Measurements from ENCODE around the gene CITED4.

The CITED4 gene

DNA sequence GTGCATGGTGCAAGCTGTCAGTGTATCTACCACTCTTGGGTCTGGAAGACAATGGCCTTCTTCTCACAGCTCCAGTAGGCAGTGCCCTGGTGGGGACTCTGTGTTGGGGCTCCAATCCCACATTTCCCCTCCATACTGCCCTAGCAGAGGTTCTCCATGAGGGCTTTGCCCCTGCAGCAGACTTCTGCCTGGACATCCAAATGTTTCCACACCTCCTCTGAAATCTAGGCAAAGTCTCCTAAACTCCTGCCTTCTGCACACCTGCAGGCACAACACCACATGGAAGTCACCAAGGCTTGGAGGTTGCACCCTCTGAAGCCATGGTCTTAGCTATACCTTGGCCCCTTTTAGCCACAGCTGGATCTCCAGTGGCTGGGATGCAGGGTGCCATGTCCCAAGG lies 31.8 kb upstream of the CITED4 start:
- Histone ChIP-seq H3K27ac (no peak overlapping the region), H3K36me3 (no peaks in the 10 kb centered on the region), H3K27me3 (ENCODE audit: insufficient read depth, low read depth, severe bottlenecking) (no peaks in the 10 kb centered on the region), H3K9me3 (ENCODE audit: severe bottlenecking) (peaks cover 14% of the 10 kb centered on the region), H3K4me3 (ENCODE audit: low read depth, low read length) (no peak overlapping the region)
- TF ChIP-seq, protein P1, sequence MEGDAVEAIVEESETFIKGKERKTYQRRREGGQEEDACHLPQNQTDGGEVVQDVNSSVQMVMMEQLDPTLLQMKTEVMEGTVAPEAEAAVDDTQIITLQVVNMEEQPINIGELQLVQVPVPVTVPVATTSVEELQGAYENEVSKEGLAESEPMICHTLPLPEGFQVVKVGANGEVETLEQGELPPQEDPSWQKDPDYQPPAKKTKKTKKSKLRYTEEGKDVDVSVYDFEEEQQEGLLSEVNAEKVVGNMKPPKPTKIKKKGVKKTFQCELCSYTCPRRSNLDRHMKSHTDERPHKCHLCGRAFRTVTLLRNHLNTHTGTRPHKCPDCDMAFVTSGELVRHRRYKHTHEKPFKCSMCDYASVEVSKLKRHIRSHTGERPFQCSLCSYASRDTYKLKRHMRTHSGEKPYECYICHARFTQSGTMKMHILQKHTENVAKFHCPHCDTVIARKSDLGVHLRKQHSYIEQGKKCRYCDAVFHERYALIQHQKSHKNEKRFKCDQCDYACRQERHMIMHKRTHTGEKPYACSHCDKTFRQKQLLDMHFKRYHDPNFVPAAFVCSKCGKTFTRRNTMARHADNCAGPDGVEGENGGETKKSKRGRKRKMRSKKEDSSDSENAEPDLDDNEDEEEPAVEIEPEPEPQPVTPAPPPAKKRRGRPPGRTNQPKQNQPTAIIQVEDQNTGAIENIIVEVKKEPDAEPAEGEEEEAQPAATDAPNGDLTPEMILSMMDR (IDR thresholded peaks at IDR 0.05; ENCODE audit: low read depth, low read length) = no peak
- DNase-seq = no peak

DNA sequence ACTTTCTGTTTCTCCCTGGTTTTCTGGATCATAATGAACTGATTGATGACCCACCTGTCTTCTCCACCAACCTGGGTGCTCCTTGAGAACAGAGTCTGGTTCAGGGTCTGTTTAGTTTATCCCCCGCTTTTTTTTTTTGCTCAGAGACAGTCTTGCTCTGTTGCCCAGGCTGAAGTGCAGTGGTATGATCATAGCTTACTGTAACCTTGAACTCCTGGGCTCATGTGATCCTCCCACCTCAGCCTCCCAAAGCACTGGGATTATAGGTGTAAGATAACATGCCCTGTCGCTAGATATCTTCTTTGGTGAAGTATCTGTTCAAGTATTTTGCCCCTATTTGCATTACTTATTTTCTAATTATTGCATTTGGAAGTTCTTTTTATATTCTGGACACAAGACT lies 30.2 kb upstream of the CITED4 start:
- H3K27me3 ChIP-seq (ENCODE audit: insufficient read depth, low read depth, severe bottlenecking) = no peaks in the 10 kb centered on the region
- no peak for DNase-seq
- TF ChIP-seq, protein P1 (IDR thresholded peaks at IDR 0.05; ENCODE audit: low read depth, low read length) = no peak
- peaks cover 14% of the 10 kb centered on the region for H3K9me3 ChIP-seq (ENCODE audit: severe bottlenecking)
- H3K27ac ChIP-seq = no peak overlapping the region
- no peaks in the 10 kb centered on the region for H3K36me3 ChIP-seq
- H3K4me3 ChIP-seq (ENCODE audit: low read depth, low read length) = no peak overlapping the region

DNA sequence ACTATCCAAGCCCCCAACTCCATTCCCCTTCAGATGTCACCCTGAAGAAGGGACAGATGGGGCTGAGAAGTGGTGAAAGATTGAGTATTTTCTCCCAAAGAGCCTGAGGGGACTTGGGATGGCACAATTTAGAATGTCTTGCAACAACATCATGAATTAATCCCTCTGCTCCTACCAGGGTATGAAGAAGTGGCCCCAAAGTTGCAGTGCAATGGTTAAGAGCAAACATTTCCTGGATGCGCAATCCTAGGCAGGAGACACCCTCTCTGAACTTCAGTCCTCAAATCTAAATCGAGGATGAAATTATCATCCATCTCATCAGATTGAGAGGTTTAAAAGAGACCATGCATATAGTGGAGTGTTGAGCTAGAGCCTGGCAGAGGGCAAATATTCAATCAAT lies 28.6 kb upstream of the CITED4 start:
- no peak for DNase-seq
- H3K4me3 ChIP-seq (ENCODE audit: low read depth, low read length) = no peak overlapping the region
- H3K27me3 ChIP-seq (ENCODE audit: insufficient read depth, low read depth, severe bottlenecking) = no peaks in the 10 kb centered on the region
- H3K36me3 ChIP-seq = no peaks in the 10 kb centered on the region
- H3K9me3 ChIP-seq (ENCODE audit: severe bottlenecking) = peaks cover 14% of the 10 kb centered on the region
- TF ChIP-seq, protein P1 (IDR thresholded peaks at IDR 0.05; ENCODE audit: low read depth, low read length) = no peak
- H3K27ac ChIP-seq = no peak overlapping the region

DNA sequence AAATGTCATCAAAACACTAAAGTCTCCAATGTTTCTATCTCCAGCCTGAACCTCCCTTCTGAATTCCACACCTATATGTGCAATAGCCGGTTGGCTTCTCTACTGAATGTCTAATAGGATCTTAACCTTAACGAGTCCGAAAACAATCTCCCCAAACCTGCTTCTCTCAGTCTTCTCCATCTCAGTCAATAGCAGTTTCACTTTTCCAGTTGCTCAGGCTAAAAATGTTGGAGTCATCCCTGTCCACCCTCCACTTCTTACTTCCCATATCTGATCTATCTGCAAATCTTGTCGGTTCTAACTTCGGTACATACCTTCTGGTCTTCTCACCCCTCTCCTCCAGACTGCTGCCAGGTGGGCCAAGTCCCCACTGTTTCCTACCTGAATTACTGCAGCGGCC lies 25.5 kb upstream of the CITED4 start:
- no peak for DNase-seq
- no peaks in the 10 kb centered on the region for H3K27me3 ChIP-seq (ENCODE audit: insufficient read depth, low read depth, severe bottlenecking)
- no peaks in the 10 kb centered on the region for H3K36me3 ChIP-seq
- no peak overlapping the region for H3K27ac ChIP-seq
- no peak overlapping the region for H3K4me3 ChIP-seq (ENCODE audit: low read depth, low read length)
- H3K9me3 ChIP-seq (ENCODE audit: severe bottlenecking) = no peaks in the 10 kb centered on the region
- TF ChIP-seq, protein P1 (IDR thresholded peaks at IDR 0.05; ENCODE audit: low read depth, low read length) = no peak

DNA sequence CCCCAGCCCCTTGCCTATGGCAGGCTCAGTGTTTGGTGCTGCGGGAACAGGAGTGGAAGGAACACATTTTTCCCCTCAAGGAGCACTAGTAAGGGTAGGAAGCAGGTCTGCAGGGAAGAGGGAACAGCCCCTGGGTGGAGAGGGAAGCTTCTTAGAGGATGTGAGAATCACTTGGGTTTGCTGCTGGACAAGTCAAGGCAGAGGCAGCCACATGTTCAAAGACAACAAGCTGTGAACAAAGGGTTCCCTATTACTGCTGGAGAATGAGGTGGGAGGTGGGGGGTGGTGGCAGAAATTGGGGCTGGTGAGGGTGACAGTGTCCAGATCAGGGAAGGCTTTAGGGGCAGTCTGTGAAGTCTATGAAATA lies 24.8 kb upstream of the CITED4 start:
- no peak overlapping the region for H3K27ac ChIP-seq
- DNase-seq = no peak
- no peak overlapping the region for H3K4me3 ChIP-seq (ENCODE audit: low read depth, low read length)
- TF ChIP-seq, protein P1 (IDR thresholded peaks at IDR 0.05; ENCODE audit: low read depth, low read length) = no peak
- H3K27me3 ChIP-seq (ENCODE audit: insufficient read depth, low read depth, severe bottlenecking) = no peaks in the 10 kb centered on the region
- H3K36me3 ChIP-seq = no peaks in the 10 kb centered on the region
- H3K9me3 ChIP-seq (ENCODE audit: severe bottlenecking) = no peaks in the 10 kb centered on the region

DNA sequence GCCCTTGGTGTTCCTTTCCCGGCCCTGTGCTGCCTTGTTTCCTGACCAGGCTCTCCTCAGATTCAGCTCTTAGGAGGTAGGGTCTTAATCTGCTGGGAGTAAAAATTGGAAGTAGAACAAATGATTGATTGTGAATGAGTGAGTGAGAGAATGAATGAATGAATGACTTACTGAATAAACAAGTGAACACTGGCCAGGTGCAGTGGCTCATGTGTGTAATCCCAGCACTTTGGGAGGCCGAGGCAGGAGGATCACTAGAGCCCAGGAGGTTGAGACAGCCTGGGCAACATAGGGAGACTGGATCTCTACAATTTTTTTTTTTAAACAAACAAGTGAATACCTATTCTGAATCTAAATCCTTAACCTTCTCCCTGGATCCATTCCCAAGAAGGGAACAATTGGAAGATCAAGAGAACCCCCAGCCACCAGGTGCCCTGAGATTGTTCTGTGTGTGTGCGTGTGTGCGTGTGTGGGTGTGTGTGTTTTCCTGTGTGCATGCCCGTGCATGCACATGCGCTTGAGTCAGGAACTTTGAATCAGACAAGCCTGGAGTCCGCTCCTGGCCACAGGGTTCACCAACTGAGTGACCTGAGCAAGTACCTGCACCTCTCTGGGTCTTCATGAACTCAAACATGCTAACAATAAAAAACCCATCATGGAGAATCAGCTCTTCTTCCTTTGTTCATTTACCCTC lies 24.3 kb upstream of the CITED4 start:
- Histone ChIP-seq H3K27me3 (ENCODE audit: insufficient read depth, low read depth, severe bottlenecking) (no peaks in the 10 kb centered on the region), H3K4me3 (ENCODE audit: low read depth, low read length) (no peak overlapping the region), H3K9me3 (ENCODE audit: severe bottlenecking) (no peaks in the 10 kb centered on the region), H3K27ac (no peak overlapping the region), H3K36me3 (no peaks in the 10 kb centered on the region)
- TF ChIP-seq, protein P1 (IDR thresholded peaks at IDR 0.05; ENCODE audit: low read depth, low read length) = no peak
- no peak for DNase-seq

Measured in WERI-Rb-1 (cell line).